GM23338 (cell line): Measurements from ENCODE around the gene GRIK2. TPM values are rescaled to one million over a fixed set of nuclear protein-coding genes. Genes with fewer than 3 reads are reported as not detected.

Experiments used
- ATAC-seq: fragments of 200-7000 bp; cut with Tn5 transposase; 3 replicates; pipeline ENCODE4 v1.9.1; 2020
- DNase-seq: peaks from one replicate; pipeline ENCODE4 v3.0.0-alpha.2; 2015; ENCODE audit warnings: low spot score
- H2AFZ ChIP-seq: fragments of 200-600 bp; sonication (generic); 2 replicates; pipeline ENCODE4 v1.8.0; 2016; ENCODE audit warnings: antibody characterized with exemption, mild to moderate bottlenecking, moderate library complexity
- H3F3A ChIP-seq: fragments of 200-600 bp; sonication (generic); replicated peaks from 2 replicates; pipeline ENCODE4 v1.8.0; 2017; ENCODE audit warnings: antibody characterized with exemption, mixed run types, low read depth
- H3K27ac ChIP-seq: fragments of 200-600 bp; sonication (generic); 2 replicates; pipeline ENCODE4 v1.6.1; 2016; ENCODE audit warnings: low read depth
- H3K27me3 ChIP-seq: fragments of 200-600 bp; sonication (generic); 2 replicates; pipeline ENCODE4 v1.8.0; 2016; ENCODE audit warnings: mild to moderate bottlenecking, mixed run types, moderate library complexity; ENCODE audit not compliant: insufficient read depth
- H3K36me3 ChIP-seq: fragments of 200-600 bp; sonication (generic); 2 replicates; pipeline ENCODE4 v1.8.0; 2016; ENCODE audit warnings: mild to moderate bottlenecking; ENCODE audit not compliant: insufficient read depth
- H3K4me1 ChIP-seq: fragments of 200-600 bp; sonication (generic); 2 replicates; pipeline ENCODE4 v1.8.0; 2016; ENCODE audit warnings: mild to moderate bottlenecking, moderate library complexity; ENCODE audit not compliant: insufficient read depth
- H3K4me2 ChIP-seq: fragments of 200-600 bp; sonication (generic); 2 replicates; pipeline ENCODE4 v1.7.1; 2017; ENCODE audit warnings: mixed run types
- H3K4me3 ChIP-seq: fragments of 200-600 bp; sonication (generic); 2 replicates; pipeline ENCODE4 v1.6.1; 2016; ENCODE audit warnings: mixed run types
- H3K79me2 ChIP-seq: fragments of 200-600 bp; sonication (generic); replicated peaks from 2 replicates; pipeline ENCODE4 v1.8.0; 2017; ENCODE audit warnings: mild to moderate bottlenecking; ENCODE audit not compliant: insufficient read depth
- H3K9me2 ChIP-seq: fragments of 200-600 bp; sonication (generic); 2 replicates; pipeline ENCODE4 v1.8.0; 2017; ENCODE audit not compliant: insufficient read depth
- H4K20me1 ChIP-seq: fragments of 200-600 bp; sonication (generic); replicated peaks from 2 replicates; pipeline ENCODE4 v1.8.0; 2017; ENCODE audit warnings: mild to moderate bottlenecking; ENCODE audit not compliant: insufficient read depth
- H3K27ac Mint-ChIP-seq: 2 replicates; pipeline ENCODE4 v1.8.0; 2020; ENCODE audit warnings: inconsistent platforms, mild to moderate bottlenecking, moderate library complexity, mixed read lengths
- H3K27me3 Mint-ChIP-seq: 3 replicates; pipeline ENCODE4 v1.8.0; 2022; ENCODE audit warnings: low read depth, mild to moderate bottlenecking, moderate library complexity, mixed read lengths, inconsistent platforms; ENCODE audit not compliant: insufficient read depth, poor library complexity
- H3K36me3 Mint-ChIP-seq: 3 replicates; pipeline ENCODE4 v1.8.0; 2021; ENCODE audit warnings: low read depth, mild to moderate bottlenecking, inconsistent platforms, moderate library complexity, mixed read lengths
- H3K4me1 Mint-ChIP-seq: 3 replicates; pipeline ENCODE4 v1.8.0; 2020; ENCODE audit warnings: mild to moderate bottlenecking, inconsistent platforms, mixed read lengths
- H3K4me3 Mint-ChIP-seq: 3 replicates; pipeline ENCODE4 v1.8.0; 2021; ENCODE audit warnings: moderate library complexity, mild to moderate bottlenecking, inconsistent platforms, mixed read lengths
- H3K9me3 Mint-ChIP-seq: 3 replicates; pipeline ENCODE4 v1.8.0; 2020; ENCODE audit warnings: moderate library complexity, mild to moderate bottlenecking, inconsistent platforms, mixed read lengths
- CREB1 ChIP-seq: fragments of 250-450 bp; sonication (Bioruptor Pico); IDR thresholded peaks from 2 replicates; pipeline ENCODE4 v1.5.0; 2020; ENCODE audit warnings: low read depth, mild to moderate bottlenecking, moderate library complexity
- EZH2 ChIP-seq: fragments of 200-600 bp; sonication (generic); IDR thresholded peaks from one replicate; pipeline ENCODE4 v1.8.0; 2017; ENCODE audit warnings: antibody characterized with exemption, mild to moderate bottlenecking, low read depth; ENCODE audit not compliant: unreplicated experiment
- EZH2phosphoT487 ChIP-seq: fragments of 200-600 bp; sonication (generic); IDR thresholded peaks from one replicate; pipeline ENCODE4 v1.8.1; 2018; ENCODE audit warnings: antibody characterized with exemption; ENCODE audit not compliant: unreplicated experiment
- NANOG ChIP-seq: IDR thresholded peaks from 2 replicates; pipeline ENCODE4 v1.6.1; 2016; ENCODE audit warnings: antibody characterized with exemption, borderline replicate concordance
- ZNF114 ChIP-seq: fragments of 250-450 bp; sonication (Bioruptor Pico); IDR thresholded peaks from 2 replicates; pipeline ENCODE4 v1.5.0; 2020; ENCODE audit warnings: mild to moderate bottlenecking, moderate library complexity
- ZNF331 ChIP-seq: fragments of 250-450 bp; sonication (Bioruptor Pico); IDR thresholded peaks from 2 replicates; pipeline ENCODE4 v1.5.0; 2020; ENCODE audit warnings: low read depth, mild to moderate bottlenecking, moderate library complexity
- polyA plus RNA-seq: library from polyadenylated mRNA; unstranded; fragments of >200 nt; fragmentation: Nextera tagmentation; extraction: Ambion mirVana; gene quantifications from 2 replicates; pipeline ENCODE4 v1.2.1, GENCODE V29; 2016
- total RNA-seq: library from RNA; depleted of rRNA; stranded (reverse); fragments of >200 nt; shearing (Covaris generic); gene quantifications from 2 replicates; pipeline ENCODE4 v1.2.3, GENCODE V29; 2014
- TF ChIP-seq, protein P1 (sequence below), 2 experiments: fragments of 200-600 bp in 1 of 2; sonication (generic) in 1 of 2; conservative IDR thresholded peaks; 2 replicates each; pipeline versions ENCODE4 v1.5.1 to v1.6.1; 2016 to 2017; ENCODE audit warnings: antibody characterized with exemption in 2 of 2, low read depth in 2 of 2, mild to moderate bottlenecking in 2 of 2, moderate library complexity in 1 of 2
- TF ChIP-seq, protein P2 (sequence below): IDR thresholded peaks from one replicate; pipeline ENCODE4 v1.6.1; 2018; ENCODE audit warnings: antibody characterized with exemption; ENCODE audit not compliant: unreplicated experiment
- TF ChIP-seq, protein P3 (sequence below): IDR thresholded peaks from 2 replicates; pipeline ENCODE4 v1.6.1; 2016; ENCODE audit warnings: antibody characterized with exemption

The GRIK2 gene
- total and polyA plus RNA-seq, 2 experiments from 2014 or later: 0.73 to 3.0 TPM

GRCh38 chr6:101534386-101534785 is 140.9 kb downstream of the GRIK2 start (continued):
- TF ChIP-seq, protein P1, sequence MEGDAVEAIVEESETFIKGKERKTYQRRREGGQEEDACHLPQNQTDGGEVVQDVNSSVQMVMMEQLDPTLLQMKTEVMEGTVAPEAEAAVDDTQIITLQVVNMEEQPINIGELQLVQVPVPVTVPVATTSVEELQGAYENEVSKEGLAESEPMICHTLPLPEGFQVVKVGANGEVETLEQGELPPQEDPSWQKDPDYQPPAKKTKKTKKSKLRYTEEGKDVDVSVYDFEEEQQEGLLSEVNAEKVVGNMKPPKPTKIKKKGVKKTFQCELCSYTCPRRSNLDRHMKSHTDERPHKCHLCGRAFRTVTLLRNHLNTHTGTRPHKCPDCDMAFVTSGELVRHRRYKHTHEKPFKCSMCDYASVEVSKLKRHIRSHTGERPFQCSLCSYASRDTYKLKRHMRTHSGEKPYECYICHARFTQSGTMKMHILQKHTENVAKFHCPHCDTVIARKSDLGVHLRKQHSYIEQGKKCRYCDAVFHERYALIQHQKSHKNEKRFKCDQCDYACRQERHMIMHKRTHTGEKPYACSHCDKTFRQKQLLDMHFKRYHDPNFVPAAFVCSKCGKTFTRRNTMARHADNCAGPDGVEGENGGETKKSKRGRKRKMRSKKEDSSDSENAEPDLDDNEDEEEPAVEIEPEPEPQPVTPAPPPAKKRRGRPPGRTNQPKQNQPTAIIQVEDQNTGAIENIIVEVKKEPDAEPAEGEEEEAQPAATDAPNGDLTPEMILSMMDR (conservative IDR thresholded peaks at IDR 0.05; ENCODE audit: low read depth in 2 of 2): no peak
- TF ChIP-seq, protein P2, sequence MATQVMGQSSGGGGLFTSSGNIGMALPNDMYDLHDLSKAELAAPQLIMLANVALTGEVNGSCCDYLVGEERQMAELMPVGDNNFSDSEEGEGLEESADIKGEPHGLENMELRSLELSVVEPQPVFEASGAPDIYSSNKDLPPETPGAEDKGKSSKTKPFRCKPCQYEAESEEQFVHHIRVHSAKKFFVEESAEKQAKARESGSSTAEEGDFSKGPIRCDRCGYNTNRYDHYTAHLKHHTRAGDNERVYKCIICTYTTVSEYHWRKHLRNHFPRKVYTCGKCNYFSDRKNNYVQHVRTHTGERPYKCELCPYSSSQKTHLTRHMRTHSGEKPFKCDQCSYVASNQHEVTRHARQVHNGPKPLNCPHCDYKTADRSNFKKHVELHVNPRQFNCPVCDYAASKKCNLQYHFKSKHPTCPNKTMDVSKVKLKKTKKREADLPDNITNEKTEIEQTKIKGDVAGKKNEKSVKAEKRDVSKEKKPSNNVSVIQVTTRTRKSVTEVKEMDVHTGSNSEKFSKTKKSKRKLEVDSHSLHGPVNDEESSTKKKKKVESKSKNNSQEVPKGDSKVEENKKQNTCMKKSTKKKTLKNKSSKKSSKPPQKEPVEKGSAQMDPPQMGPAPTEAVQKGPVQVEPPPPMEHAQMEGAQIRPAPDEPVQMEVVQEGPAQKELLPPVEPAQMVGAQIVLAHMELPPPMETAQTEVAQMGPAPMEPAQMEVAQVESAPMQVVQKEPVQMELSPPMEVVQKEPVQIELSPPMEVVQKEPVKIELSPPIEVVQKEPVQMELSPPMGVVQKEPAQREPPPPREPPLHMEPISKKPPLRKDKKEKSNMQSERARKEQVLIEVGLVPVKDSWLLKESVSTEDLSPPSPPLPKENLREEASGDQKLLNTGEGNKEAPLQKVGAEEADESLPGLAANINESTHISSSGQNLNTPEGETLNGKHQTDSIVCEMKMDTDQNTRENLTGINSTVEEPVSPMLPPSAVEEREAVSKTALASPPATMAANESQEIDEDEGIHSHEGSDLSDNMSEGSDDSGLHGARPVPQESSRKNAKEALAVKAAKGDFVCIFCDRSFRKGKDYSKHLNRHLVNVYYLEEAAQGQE: no peak
- no peak for TF ChIP-seq NANOG

- Mint-ChIP-seq H3K4me3 (no peak overlapping the region), H3K27ac (no peak overlapping the region), H3K4me1 (peaks cover 16% of the 10 kb centered on the region), H3K36me3 (no peaks in the 10 kb centered on the region), H3K9me3 (no peaks in the 10 kb centered on the region), H3K27me3 (peaks cover 3% of the 10 kb centered on the region)
- Histone ChIP-seq H3K27me3 (no peaks in the 10 kb centered on the region), H3K4me3 (no peak overlapping the region), H3K36me3 (no peaks in the 10 kb centered on the region), H3K79me2 (no peaks in the 10 kb centered on the region), H3K4me1 (no peaks in the 10 kb centered on the region), H3K9me2 (no peaks in the 10 kb centered on the region), H2AFZ (no peak overlapping the region), H3K4me2 (no peak overlapping the region), H4K20me1 (no peaks in the 10 kb centered on the region), H3K27ac (no peak overlapping the region), H3F3A (no peaks in the 10 kb centered on the region)
- no peak for DNase-seq
- ATAC-seq: no peak
- TF ChIP-seq, protein P1 (conservative IDR thresholded peaks at IDR 0.05; ENCODE audit: low read depth in 2 of 2): no peak
- TF ChIP-seq CREB1 (CRISPR knock-in tag) (no peak), NANOG (no peak), ZNF114 (CRISPR knock-in tag) (no peak), ZNF331 (CRISPR knock-in tag) (no peak), EZH2 (no peak), EZH2phosphoT487 (no peak)
- TF ChIP-seq, protein P3, sequence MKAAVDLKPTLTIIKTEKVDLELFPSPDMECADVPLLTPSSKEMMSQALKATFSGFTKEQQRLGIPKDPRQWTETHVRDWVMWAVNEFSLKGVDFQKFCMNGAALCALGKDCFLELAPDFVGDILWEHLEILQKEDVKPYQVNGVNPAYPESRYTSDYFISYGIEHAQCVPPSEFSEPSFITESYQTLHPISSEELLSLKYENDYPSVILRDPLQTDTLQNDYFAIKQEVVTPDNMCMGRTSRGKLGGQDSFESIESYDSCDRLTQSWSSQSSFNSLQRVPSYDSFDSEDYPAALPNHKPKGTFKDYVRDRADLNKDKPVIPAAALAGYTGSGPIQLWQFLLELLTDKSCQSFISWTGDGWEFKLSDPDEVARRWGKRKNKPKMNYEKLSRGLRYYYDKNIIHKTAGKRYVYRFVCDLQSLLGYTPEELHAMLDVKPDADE: no peak
- TF ChIP-seq, protein P2: no peak
Measured at GRCh38 chr6:101534821-101535220, 141.3 kb downstream of the GRIK2 start.
